Adrenal gland (tissue), 12 donors: ENCODE data around the gene C4B. TPM values are rescaled to one million over a fixed set of nuclear protein-coding genes. Genes with fewer than 3 reads are reported as not detected.
A peak's percentile ranks its signal among the peaks of the same experiment; 100 is the strongest.
"Not testable (repeated sequence)": the region's sequence is repeated elsewhere in the genome, so short reads cannot be mapped to it uniquely, and the experiment has no call there.

Experiments used
- DNase-seq, 7 donors: peaks; one replicate each; pipeline ENCODE4 v3.0.0-alpha.2; 2019 to 2020
- H3K27ac ChIP-seq, 5 donors: fragments of 200-600 bp; sonication (generic) in 4 of 5; 1 replicate in 3 of 5; 2 replicates in 2 of 5; pipeline versions ENCODE4 v1.5.1 to v1.8.0; 2016 to 2020; ENCODE audit warnings: mild to moderate bottlenecking in 1 of 5
- H3K27me3 ChIP-seq: fragments of 200-600 bp; 2 replicates; pipeline ENCODE4 v1.8.0; 2021
- H3K36me3 ChIP-seq, 2 donors: fragments of 200-600 bp; replicated peaks in 1 of 2; 1 replicate in 1 of 2; 2 replicates in 1 of 2; pipeline versions ENCODE4 v1.5.1 to v1.8.0; 2018 to 2022
- H3K4me1 ChIP-seq, 2 donors: fragments of 200-600 bp; replicated peaks in 1 of 2; 1 replicate in 1 of 2; 2 replicates in 1 of 2; pipeline versions ENCODE4 v1.5.1 to v1.8.0; 2018 to 2021
- H3K4me3 ChIP-seq, 4 donors: fragments of 200-600 bp; sonication (generic) in 3 of 4; one replicate each; pipeline ENCODE4 v1.5.1; 2016 to 2018
- H3K9me3 ChIP-seq, 3 donors: fragments of 200-600 bp; sonication (generic) in 1 of 3; replicated peaks in 1 of 3; 1 replicate in 2 of 3; 2 replicates in 1 of 3; pipeline versions ENCODE4 v1.5.1 to v1.8.0; 2016 to 2021
- POLR2A ChIP-seq, 2 donors: fragments of 450-650 bp; IDR thresholded peaks; one replicate each; pipeline ENCODE4 v1.6.1; 2017; ENCODE audit warnings: antibody characterized with exemption in 2 of 2, mild to moderate bottlenecking in 2 of 2, moderate library complexity in 1 of 2
- WGBS, 4 donors: extraction: QIAGEN DNeasy Blood & Tissue Kit in 2 of 4; methylation state at CpG; one replicate each; pipeline versions ENCODE4 v1.1.5 to v1.1.7; 2013 to 2017; 5-methylcytosine and 5-hydroxymethylcytosine counted together
- intact Hi-C, 2 donors: fragments of 100-400 bp; cut with DNase I; formaldehyde crosslinking; loops; one replicate each; pipeline versions ENCODE4 v1.14.1 to v1.15.0; 2022 to 2023
- polyA plus RNA-seq, 3 donors: library from polyadenylated mRNA; stranded (reverse); fragments of 200-250 nt in 2 of 3; fragments of 350-450 nt in 1 of 3; fragmentation: Illumina TruSeq in 1 of 3; extraction: RNeasy Lipid Tissue Mini Kit (QIAGEN cat#74804) in 1 of 3; gene quantifications; one replicate each; pipeline ENCODE4 v1.2.3, GENCODE V29; 2013 to 2014
- total RNA-seq, 9 donors: library from RNA; depleted of rRNA in 4 of 9; stranded (reverse); fragments of >200 nt in 4 of 9; fragments of 120-200 nt in 1 of 9; fragmentation: NEBNext Ultra II Directional in 1 of 9; extraction: Animal tissue kit (Norgen Biotek cat#: 25700) in 1 of 9; gene quantifications; one replicate each; pipeline versions ENCODE4 v1.1.0 to v1.2.4, GENCODE V29; 2013 to 2023
- TF ChIP-seq, protein P1 (sequence below), 6 experiments: fragments of 450-650 bp in 4 of 6; fragments of 200-600 bp in 2 of 6; sonication (generic) in 1 of 6; IDR thresholded peaks; 1 replicate in 5 of 6; 2 replicates in 1 of 6; pipeline versions ENCODE4 v1.5.1 to v1.8.0; 2016 to 2021; ENCODE audit warnings: antibody characterized with exemption in 6 of 6, mild to moderate bottlenecking in 2 of 6, moderate library complexity in 1 of 6
- donor health status: healthy with polysubstance abuse.
- donor health status: Bipolar disorder and iron deficiency.
- donor health status: DM: yes; HTN: yes; CAD: no.
- donor health status: DM: no; HTN: no; CAD: no.
- donor health status: DM: no; HTN: no; CAD: no.
- donor health status: DM: yes; HTN: yes; CAD: no.

The C4B gene
- total and polyA plus RNA-seq, 12 donors: 236 to 5,092 (median 1,284) TPM

DNA sequence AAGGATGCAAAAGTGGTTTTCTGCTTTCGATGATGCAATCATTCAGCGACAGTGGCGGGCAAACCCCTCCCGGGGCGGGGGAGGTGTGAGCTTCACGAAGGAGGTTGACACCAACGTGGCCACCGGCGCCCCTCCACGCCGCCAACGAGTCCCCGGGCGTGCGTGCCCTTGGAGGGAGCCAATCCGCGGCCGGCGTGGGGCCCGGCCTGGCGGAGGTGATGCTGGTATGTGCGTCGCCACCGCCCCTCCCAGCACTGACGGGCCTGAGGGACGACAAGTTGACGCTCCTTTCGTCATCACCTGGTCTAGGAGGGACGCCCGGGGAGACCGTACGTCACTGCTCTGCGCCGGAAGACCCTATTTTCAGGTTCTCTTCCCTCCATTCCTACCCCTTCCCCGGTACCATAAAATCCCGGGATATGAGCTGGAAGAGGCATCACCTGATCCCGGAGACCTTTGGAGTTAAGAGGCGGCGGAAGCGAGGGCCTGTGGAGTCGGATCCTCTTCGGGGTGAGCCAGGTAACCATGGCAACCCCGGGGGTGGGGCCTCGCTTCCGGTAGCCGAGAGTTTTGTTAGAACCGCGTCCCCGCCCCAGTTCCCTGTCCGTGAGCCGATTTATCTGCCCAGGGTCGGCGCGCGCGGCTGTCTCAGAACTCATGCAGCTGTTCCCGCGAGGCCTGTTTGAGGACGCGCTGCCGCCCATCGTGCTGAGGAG lies 42.4 kb upstream of the C4B start, which contains the start of gene DXO:
DXO (minus strand) TSS at position 146 of the 716 bp plus-strand sequence. CDS start 463 bp downstream, outside the sequence.
- WGBS, 4 donors: 0% methylated on average over 6 to 62 of the region's 62 CpGs
- DNase-seq: peak; percentile 95 to 99 (median 98)
- peaks cover 0 to 32% of the 10 kb centered on the region in 2 donors for H3K36me3 ChIP-seq
- TF ChIP-seq POLR2A (IDR thresholded peaks at IDR 0.05): peak; percentile 54 to 70
- TF ChIP-seq, protein P1, sequence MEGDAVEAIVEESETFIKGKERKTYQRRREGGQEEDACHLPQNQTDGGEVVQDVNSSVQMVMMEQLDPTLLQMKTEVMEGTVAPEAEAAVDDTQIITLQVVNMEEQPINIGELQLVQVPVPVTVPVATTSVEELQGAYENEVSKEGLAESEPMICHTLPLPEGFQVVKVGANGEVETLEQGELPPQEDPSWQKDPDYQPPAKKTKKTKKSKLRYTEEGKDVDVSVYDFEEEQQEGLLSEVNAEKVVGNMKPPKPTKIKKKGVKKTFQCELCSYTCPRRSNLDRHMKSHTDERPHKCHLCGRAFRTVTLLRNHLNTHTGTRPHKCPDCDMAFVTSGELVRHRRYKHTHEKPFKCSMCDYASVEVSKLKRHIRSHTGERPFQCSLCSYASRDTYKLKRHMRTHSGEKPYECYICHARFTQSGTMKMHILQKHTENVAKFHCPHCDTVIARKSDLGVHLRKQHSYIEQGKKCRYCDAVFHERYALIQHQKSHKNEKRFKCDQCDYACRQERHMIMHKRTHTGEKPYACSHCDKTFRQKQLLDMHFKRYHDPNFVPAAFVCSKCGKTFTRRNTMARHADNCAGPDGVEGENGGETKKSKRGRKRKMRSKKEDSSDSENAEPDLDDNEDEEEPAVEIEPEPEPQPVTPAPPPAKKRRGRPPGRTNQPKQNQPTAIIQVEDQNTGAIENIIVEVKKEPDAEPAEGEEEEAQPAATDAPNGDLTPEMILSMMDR (IDR thresholded peaks at IDR 0.05): no peak
- H3K27ac ChIP-seq: peak within 1 kb of the TSS; percentile 95 to 99 (median 99)
- H3K4me3 ChIP-seq: peak within 1 kb of the TSS in 3 of 4 donors; percentile 40 to 89 (median 82)
- H3K27me3 ChIP-seq: no peaks in the 10 kb centered on the region
- peaks cover 20 to 40% of the 10 kb centered on the region in 2 donors for H3K4me1 ChIP-seq
- intact Hi-C loops: no loop called here
- H3K9me3 ChIP-seq: no peaks in the 10 kb centered on the region

DNA sequence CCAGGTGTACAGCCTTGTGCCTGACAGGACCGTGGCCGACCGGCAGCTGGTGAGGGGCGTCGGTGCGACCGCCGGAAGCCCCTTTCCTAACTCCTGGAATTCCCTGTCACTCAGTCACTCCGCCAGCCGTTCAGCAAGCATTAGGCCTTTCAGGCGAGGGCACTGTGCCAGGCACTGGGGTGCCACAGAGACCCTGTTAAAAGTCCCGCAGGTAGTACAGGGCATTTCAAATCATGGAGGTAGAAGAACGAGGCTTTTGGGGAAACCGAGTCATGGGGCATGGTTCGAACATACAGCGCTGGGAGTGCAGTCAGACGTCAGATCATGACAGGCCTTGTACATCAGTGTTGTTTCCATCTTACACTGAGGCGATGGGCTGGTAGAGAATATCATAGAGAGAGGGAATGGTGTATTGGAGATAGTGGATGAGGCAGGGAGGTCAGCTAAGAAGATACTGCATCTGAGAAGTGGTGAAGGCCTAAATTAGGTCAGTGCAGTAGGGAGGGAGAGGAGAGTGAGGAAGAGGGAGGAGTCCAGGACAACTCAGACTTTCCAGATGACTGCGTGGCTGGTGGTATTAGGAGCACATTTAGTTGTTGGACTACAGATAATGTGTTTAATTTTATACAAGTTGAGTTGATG lies 41.8 kb upstream of the C4B start:
- intact Hi-C loops: no loop called here
- H3K4me1 ChIP-seq: peaks cover 20 to 40% of the 10 kb centered on the region in 2 donors

DNA sequence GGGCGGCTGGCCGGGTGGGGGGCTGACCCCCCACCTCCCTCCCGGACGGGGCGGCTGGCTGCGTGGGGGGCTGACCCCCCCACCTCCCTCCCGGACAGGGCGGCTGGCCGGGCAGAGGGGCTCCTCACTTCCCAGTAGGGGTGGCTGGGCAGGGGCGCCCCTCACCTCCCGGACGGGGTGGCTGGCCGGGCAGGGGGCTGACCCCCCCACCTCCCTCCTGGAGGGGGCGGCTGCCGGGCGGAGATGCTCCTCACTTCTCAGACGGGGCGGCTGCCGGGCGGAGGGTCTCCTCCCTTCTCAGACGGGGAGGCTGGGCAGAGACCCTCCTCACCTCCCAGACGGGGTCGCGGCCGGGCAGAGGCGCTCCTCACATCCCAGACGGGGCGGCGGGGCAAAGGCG lies 38.5 kb upstream of the C4B start:
- H3K9me3 ChIP-seq, H3K4me3 ChIP-seq, intact Hi-C loops, H3K27ac ChIP-seq, H3K27me3 ChIP-seq: not testable (repeated sequence)
- peaks cover 16 to 28% of the 10 kb centered on the region in 2 donors for H3K4me1 ChIP-seq
- peak in 1 of 7 donors; percentile 14 for DNase-seq
- 95 to 97% (median 97%) methylated on average over 24 to 30 of the region's 30 CpGs; no CpG with 5 or more reads in 1 of the 4 donors for WGBS, 4 donors
- H3K36me3 ChIP-seq: peaks cover 0 to 10% of the 10 kb centered on the region in 2 donors

More for the DNA sequence above, 41.8 kb upstream of the C4B start:
- no peaks in the 10 kb centered on the region for H3K27me3 ChIP-seq
- peak in 1 of 2 donors; percentile 46 for TF ChIP-seq POLR2A (IDR thresholded peaks at IDR 0.05)
- TF ChIP-seq, protein P1 (IDR thresholded peaks at IDR 0.05): no peak
- H3K9me3 ChIP-seq: no peaks in the 10 kb centered on the region
- peak overlapping the region in 3 of 4 donors; percentile 40 to 89 (median 82) for H3K4me3 ChIP-seq
- DNase-seq: peak in 6 of 7 donors; percentile 52 to 86 (median 80)
- H3K27ac ChIP-seq: peak overlapping the region; percentile 95 to 99 (median 99)
- WGBS, 4 donors: 8 to 17% (median 10%) methylated on average over 7 to 19 of the region's 19 CpGs
- peaks cover 0 to 26% of the 10 kb centered on the region in 2 donors for H3K36me3 ChIP-seq

DNA sequence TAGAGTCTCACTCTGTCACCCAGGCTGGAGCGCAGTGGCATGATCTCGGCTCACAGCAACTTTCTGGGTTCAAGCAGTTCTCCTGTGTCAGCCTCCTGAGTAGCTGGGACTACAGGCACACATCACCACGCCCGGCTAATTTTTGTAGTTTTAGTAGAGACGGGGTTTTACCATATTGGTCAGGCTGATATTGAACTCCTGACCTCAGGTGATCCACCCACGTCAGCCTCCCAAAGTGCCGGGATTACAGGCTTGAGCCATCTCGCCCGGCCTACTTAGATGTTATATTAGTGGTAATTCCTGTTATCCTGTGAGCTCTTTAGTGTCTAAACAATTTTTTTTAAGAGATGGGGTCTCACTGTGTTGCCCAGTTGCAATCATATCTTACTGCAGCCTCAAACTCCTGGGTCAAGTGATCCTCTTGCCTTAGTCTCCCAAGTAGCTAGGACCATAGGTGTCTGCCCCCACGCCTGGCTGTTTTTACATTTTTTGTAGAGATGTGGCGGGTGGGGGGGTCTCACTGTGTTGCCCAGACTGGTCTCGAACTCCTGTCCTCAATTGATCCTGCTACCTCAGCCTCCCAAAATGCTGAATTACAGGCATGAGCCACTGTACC lies 36.7 kb upstream of the C4B start:
- H3K4me3 ChIP-seq: no peak overlapping the region
- peak in 1 of 7 donors; percentile 9 for DNase-seq
- intact Hi-C loops: no loop called here

More for the DNA sequence above, 36.7 kb upstream of the C4B start:
- peak overlapping the region in 2 of 5 donors; percentile 5 to 29 for H3K27ac ChIP-seq
- H3K27me3 ChIP-seq: no peaks in the 10 kb centered on the region
- H3K4me1 ChIP-seq: peaks cover 6 to 19% of the 10 kb centered on the region in 2 donors
- no peak for TF ChIP-seq POLR2A (IDR thresholded peaks at IDR 0.05)
- TF ChIP-seq, protein P1 (IDR thresholded peaks at IDR 0.05): no peak
- H3K9me3 ChIP-seq: no peaks in the 10 kb centered on the region
- peaks cover 0 to 10% of the 10 kb centered on the region in 2 donors for H3K36me3 ChIP-seq
- 94 to 96% (median 95%) methylated on average over 12 of the region's 12 CpGs for WGBS, 4 donors
